NCI-H2227 treated with DMSO at 0.1 percent for 48 hours (cell line): ENCODE data around the gene BID.

Experiments
- DNase-seq: peaks from one replicate; lab custom pipeline; 2025; lab: John Stamatoyannopoulos, UW

Gene BID

DNA sequence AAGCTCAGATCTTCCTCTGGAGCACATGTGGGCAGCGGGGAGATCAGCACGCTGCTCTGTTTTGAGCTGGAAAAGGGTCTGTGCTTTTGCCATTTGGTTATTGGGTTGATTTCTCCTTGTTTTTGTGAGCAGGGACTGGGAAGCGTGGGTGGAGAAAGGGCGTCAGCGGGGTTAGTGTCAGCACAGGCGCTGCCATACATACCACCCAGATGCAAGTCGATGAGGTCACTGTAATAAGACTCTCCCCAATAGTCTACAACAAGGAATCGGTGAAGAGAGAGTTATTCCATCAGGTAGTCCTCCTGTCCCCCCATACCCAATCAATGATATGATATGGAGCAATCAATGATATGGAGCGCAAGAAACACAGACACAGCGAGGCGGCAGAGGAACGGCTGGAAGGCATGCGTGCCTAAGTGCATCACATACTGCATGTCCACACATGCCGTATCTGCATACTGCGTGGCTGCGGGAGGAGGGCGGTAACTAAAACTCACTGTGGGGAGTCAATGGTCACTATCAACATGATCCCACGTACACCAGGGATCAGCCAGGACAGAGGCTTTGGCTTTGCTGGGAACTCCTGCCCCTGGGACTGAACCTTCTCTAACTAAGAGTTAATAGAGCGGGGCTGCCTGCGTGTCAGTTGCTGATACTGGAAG lies 29.5 kb upstream of the BID start:
- no peak for DNase-seq

- DNase-seq: no peak
Observed at GRCh38 chr22:17802822-17803221, 28.6 kb upstream of the BID start.

DNA sequence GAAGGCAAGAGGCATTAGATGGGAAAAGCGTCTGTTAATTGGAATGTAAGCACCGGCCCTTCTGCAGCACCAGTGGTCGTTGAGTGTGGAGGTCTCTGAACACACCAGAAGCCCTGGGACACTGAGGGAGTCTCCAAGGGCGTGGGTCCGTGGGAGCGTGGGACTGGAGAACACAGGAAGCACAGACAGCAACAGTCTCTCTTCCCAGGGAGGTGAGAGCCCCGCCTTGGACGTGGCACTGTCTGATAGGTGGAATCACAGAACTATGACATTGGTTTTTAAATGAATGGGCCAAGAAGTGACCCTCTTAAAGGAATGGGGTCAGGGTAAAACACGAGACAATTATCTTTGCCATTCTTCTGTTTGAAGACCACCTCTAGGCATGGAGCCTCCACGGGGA lies 28.1 kb upstream of the BID start:
- no peak for DNase-seq

DNA sequence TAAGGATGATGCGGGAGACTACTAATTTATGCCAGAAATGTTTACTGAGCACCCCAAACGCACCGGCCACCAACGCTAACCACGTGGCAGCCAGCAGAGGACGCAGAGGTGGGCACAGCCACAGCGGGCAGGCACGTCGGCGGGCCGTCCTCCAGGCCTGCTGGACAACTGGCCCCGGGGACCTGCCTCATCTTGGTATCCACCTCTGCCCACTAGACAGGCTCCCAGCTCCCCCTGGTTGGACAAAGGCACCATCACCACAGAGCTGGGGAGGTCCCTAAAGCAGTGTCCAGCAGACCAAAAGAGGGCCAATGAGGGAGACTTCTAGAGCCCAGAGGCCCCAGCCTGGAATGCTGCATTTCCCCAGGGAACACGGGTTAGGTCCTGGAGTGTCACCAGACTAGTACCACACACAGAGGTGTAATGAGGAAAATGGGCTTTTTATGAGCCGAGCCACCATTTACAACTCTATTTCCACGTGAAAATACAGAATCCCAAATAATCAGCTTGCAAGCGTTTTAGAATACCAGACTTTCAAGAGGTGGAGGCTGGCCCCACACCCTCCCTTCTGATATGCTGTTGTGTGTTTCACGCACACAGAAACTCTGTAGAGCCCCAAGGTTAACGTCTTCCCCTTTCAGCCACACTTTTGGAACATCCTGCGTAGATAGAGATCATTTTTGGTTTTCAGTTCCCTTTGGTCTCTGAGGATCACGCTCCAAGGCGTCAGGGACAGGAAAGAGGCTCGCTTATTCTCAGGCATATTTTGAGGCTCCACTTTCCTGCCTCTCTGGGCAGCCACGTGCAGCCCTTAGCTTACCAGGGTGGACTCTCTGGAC lies 23.7 kb upstream of the BID start:
- DNase-seq: no peak

DNA sequence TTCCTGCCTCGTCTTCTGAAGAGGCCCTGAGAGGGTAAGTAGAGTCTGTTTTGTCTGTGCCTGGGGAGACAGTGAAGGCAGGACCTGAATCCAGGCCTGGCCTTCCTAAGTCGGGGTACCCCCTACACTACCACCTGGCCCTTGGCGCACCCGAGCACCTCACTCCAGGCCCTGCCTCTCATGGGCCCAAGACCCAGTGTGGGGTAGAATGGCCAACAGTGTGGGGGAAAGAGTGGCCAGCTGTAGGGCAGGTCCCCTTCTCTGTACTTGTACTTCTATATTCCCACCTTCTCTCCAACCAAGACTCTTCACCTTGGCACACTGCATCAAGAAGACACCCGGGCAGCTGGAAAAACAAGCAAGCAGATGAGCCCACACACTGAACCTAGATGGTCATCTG lies 22.4 kb upstream of the BID start:
- no peak for DNase-seq

GRCh38 chr22:17795661-17796548 lies 21.6 kb upstream of the BID start:
- DNase-seq: no peak

- DNase-seq: no peak
Observed at GRCh38 chr22:17794726-17795542, 20.7 kb upstream of the BID start.

GRCh38 chr22:17792854-17793434 lies 18.7 kb upstream of the BID start:
- no peak for DNase-seq

DNA sequence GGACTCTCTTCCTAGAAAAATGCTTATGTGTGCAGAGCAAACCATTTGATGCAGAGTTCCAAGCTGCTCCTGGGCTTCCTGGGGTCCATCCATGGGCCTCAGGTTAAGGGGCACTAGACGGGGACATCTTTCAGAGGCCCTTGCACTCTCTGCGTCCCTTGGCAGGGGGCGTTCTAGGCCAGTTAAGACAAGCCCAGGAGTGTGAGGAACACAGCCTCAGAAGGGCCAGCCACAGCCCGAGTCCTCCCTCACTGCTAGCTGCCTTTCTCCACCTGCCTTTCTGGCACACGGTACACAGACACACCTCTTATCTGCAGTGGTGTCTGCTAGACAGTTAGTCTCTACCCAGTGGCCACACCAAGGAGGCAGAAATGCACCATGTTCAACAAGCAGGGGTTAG lies 18.0 kb upstream of the BID start:
- no peak for DNase-seq

GRCh38 chr22:17791196-17791595 lies 16.9 kb upstream of the BID start:
- no peak for DNase-seq

DNA sequence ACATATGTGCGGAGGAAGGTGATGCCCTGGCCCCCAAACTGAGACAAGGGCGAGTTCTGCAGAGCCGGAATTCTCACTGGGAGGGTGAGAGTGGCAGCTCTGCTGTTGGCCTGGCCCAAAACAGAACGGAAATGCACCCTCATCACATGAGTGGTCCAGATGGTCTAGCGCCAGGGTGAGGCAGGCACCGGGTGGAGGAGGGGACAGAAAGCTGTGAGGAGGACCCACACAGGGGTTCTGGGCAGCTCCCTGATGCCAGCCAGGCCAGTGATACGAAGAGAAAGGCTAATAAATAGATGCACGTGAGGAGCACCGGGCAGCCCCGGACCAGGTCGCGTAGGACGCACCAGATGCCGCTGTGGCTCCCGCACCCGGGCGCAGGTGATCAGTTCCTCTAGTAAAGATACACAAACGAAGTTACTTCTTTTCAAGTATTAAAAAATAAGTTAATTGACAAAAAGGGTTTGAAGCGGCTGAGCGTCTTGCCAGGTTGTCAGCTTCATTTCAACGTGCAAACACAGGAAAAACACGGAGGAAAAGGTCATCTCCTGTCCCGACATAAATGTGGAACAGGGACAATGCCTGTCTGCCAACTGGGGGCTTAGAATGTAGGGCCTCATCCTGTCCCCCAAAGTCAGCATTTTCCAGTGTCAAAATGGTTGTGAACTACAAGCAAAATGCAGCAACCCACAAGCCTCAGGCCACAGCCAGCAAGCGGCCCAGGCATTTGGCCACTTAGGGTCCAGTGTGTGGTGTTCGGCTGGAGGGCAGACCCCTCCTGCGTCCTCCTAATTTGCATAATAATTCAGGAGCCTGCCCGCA lies 15.3 kb upstream of the BID start:
- no peak for DNase-seq

DNA sequence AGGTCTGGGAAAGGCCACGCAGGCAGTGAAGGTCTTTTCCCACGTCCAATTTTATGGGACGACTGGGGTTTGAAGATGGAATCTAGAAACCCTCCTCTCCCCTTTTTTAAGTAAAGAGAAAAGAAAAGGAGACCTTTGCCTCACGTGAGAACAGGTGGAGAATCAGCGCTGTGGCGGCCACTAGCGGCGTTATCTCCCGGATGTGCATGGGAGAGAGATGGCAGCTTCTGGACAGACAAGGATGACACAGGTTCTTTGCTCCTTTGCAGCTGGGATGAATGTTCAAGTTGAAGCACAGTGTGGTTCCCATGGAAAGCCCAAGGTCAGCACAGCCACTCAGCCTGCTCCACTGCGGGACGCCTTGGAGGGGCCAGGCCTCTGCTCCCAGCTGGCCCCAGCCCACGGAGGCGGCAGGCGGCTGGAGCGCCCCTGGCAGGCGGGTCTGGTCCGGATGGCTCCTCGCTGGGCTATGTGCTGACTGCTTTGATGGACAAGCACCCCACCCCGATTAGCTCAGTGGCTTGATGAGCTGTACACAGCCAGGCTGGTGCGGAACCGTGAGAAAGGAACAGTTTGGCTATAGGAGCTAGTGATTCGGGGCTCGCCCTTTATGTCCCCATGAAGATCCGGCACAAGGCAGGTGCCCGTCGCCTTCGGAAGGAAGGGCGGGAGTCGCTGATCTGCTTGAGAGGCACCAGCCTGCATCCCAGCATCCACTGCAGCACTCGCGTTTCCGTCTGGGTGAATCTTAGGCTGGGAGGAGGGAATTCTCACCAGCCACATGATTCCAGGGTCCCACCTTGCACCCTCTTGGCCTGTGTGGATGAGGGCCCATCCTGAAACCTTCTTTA lies 14.5 kb upstream of the BID start:
- DNase-seq: no peak

DNA sequence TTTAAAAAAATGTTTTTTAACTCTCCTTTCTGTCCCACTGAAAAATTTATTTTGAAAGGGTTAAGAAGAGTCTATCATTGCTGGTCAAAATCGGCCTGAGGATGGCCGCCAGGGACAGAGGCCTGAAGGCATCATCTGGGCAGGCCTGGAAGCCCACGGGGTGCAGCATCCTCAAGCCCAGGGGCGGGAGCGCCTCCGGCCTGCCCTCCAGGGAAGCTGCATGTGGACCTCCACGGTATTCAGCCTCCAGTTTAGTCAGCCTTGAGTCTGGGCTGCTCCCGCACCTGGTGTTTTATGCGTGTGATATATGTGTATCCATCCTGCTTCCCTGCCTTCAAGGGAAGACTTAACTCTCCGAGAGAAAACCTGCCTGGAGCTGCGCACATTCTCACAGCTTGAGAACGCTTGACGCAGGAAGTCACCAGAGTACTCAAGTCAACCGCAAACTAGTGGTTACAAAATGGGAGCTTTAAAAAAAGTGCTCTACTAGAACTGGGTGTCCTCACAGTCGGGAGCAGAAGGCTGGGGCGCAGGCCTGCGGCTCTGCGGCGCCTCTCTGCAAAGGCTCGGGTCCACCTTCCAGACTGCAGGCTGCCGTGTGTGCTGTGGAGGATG lies 13.6 kb upstream of the BID start:
- DNase-seq: no peak

DNA sequence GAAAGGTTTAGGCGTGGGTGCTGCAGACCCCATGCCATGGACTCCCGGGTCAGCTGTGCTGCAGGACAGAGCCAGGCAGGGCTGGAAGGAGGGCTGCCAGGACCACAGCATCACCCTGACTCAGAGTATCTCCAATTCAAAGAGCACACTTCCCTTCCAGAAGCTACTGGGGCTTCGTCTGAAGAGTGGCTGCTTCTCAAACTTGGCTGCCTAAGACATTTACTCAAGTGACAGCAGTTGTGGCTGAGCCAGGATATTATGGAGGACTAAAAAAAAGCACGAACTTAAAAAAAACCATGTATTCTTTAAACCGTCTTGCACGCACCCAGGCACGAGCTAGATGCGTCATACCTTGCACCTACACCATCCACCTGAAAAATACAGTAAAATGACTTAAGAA lies 13.0 kb upstream of the BID start:
- DNase-seq: no peak

DNA sequence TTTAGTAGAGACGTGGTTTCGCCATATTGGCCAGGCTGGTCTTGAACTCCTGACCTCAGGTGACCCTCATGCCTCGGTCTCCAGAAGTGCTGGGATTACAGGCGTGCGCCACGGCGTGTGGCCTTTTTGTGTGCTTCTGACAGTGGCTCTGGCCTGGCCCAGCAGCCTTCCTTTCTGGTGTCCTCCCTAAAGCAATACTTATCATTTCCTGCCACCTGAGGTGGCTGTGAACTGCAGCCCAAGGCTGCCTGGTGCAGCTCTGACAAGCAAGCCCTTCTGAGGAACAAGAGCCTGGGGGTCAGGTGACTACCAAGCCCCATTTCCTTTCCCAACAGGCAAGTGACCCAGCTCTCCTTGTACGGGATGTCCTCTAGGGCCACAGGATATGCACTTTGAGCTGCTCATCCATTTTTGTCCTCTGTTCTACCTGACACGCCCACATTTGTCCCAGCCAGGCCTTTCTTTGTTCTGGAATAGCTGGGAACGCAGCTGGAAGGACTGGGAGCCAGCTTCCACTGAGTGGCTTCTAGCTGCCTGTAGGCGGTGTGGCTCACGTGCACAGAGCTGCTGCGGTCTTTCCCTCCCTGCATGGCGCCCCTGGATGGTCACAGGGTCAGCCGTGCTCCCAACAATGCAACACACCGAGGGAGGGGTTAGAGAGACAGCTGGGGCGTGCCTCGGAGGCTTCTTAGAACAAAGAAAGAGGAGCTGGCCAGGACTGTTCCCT lies 12.3 kb upstream of the BID start:
- peak; percentile 52 for DNase-seq

- DNase-seq: no peak
Observed at GRCh38 chr22:17785185-17786184, 11.2 kb upstream of the BID start.

GRCh38 chr22:17784776-17785175 lies 10.5 kb upstream of the BID start:
- DNase-seq: no peak
